Panc1 (cell line): Measurements from ENCODE around the gene GDF7. TPM values are rescaled to one million over a fixed set of nuclear protein-coding genes. Genes with fewer than 3 reads are reported as not detected.

Experiments used
- ATAC-seq: fragments of 200-7000 bp; cut with Tn5 transposase; 2 replicates; pipeline ENCODE4 v1.9.1; 2020; ENCODE audit warnings: mild to moderate bottlenecking, moderate library complexity
- BruUV-seq: library from RNA; stranded (reverse); fragments of 400-500 nt; replicated peaks from 2 replicates; lab custom pipeline; 2021; lab: Mats Ljungman, UMichigan
- CTCF ChIA-PET: fragments of 300-600 bp; sonication (Branson Sonifier 250); formaldehyde crosslinking; loops from one replicate; lab custom pipeline; 2022; ENCODE audit warnings: antibody characterized with exemption; lab: Charles Lee
- POLR2A ChIA-PET: fragments of 300-600 bp; sonication (Branson Sonifier 250); formaldehyde crosslinking; loops from one replicate; lab custom pipeline; 2022; ENCODE audit warnings: antibody characterized with exemption; lab: Charles Lee
- DNase-seq: peaks from one replicate; pipeline ENCODE4 v3.0.0-alpha.2; 2010; ENCODE audit warnings: low read depth, low spot score
- H3K27ac ChIP-seq: 2 replicates; pipeline ENCODE4 v1.5.1; 2011; ENCODE audit warnings: mild to moderate bottlenecking, low read length, inconsistent platforms
- H3K27me3 ChIP-seq: fragments of 200-500 bp; sonication (Bioruptor generic); 2 replicates; pipeline ENCODE4 v1.6.0; 2014; ENCODE audit warnings: low read length, inconsistent platforms; ENCODE audit not compliant: control insufficient read depth, insufficient read depth
- H3K36me3 ChIP-seq: fragments of 200-500 bp; sonication (Bioruptor generic); 2 replicates; pipeline ENCODE4 v1.5.1; 2014; ENCODE audit warnings: inconsistent platforms, mild to moderate bottlenecking, low read length, moderate library complexity; ENCODE audit not compliant: control insufficient read depth, insufficient read depth
- H3K4me1 ChIP-seq: 2 replicates; pipeline ENCODE4 v1.5.1; 2011; ENCODE audit warnings: inconsistent platforms, mild to moderate bottlenecking, low read length, moderate library complexity; ENCODE audit not compliant: control insufficient read depth, insufficient read depth
- H3K4me3 ChIP-seq, 2 experiments: 2 replicates each; pipeline ENCODE4 v1.5.1; 2011 to 2012; ENCODE audit warnings: low read depth in 2 of 2, low read length in 2 of 2, mild to moderate bottlenecking in 2 of 2, inconsistent platforms in 1 of 2, moderate library complexity in 1 of 2
- H3K9me3 ChIP-seq: fragments of 200-500 bp; sonication (Bioruptor generic); 2 replicates; pipeline ENCODE4 v1.5.1; 2014; ENCODE audit warnings: low read depth, mild to moderate bottlenecking, inconsistent platforms, low read length, moderate library complexity; ENCODE audit not compliant: control insufficient read depth, insufficient read depth
- CTCF ChIP-seq: fragments of 450-650 bp; IDR thresholded peaks from 2 replicates; pipeline ENCODE4 v1.5.1; 2017; ENCODE audit warnings: mild to moderate bottlenecking
- POLR2AphosphoS5 ChIP-seq: IDR thresholded peaks from 2 replicates; pipeline ENCODE4 v1.6.1; 2012; ENCODE audit warnings: mild to moderate bottlenecking, low read depth, low read length, moderate library complexity
- REST ChIP-seq, 2 experiments: IDR thresholded peaks; 2 replicates each; pipeline ENCODE4 v1.6.1; 2011 to 2012; ENCODE audit warnings: low read depth in 2 of 2, control low read depth in 1 of 2, low read length in 1 of 2, mild to moderate bottlenecking in 1 of 2, moderate library complexity in 1 of 2; ENCODE audit not compliant: insufficient read depth in 1 of 2
- SIN3A ChIP-seq: IDR thresholded peaks from 2 replicates; pipeline ENCODE4 v1.6.1; 2012; ENCODE audit warnings: low read depth, mild to moderate bottlenecking, low read length, moderate library complexity, borderline replicate concordance; ENCODE audit not compliant: insufficient read depth
- TCF7L2 ChIP-seq: IDR thresholded peaks from 2 replicates; pipeline ENCODE4 v1.6.1; 2011; ENCODE audit warnings: mild to moderate bottlenecking, low read depth, low read length, inconsistent platforms
- in situ Hi-C: cut with HindIII; loops from 2 replicates; pipeline ENCODE4 v1.10.0; 2016; ENCODE audit warnings: low sequenced_read_pairs, low pct_unique_long_range_greater_than_20kb
- intact Hi-C: fragments of 100-400 bp; cut with micrococcal nuclease; formaldehyde crosslinking; loops from one replicate; pipeline ENCODE4 v1.10.0; 2022; ENCODE audit not compliant: unreplicated experiment
- total RNA-seq: library from RNA; stranded (reverse); gene quantifications from one replicate; pipeline ENCODE4 v1.2.1, GENCODE V29; 2021; ENCODE audit not compliant: unreplicated experiment

GDF7 gene
- total RNA-seq, 1 experiment from 2014 or later = not detected

- DNase-seq (no peak), ATAC-seq (no peak)
- in situ Hi-C loops = loop anchor here (25.0 kb wide), 1 partner anchor 191 kb away; the partner anchor contains the start of gene RHOB
- H3K36me3 ChIP-seq = no peaks in the 10 kb centered on the region
- TF ChIP-seq SIN3A (no peak), CTCF (no peak), TCF7L2 (no peak), POLR2AphosphoS5 (no peak)
- ChIA-PET POLR2A (no interaction called here), CTCF (no interaction called here)
- no peaks in the 10 kb centered on the region for H3K27me3 ChIP-seq
- no peak overlapping the region for H3K4me3 ChIP-seq
- BruUV-seq = no TSS peak
- H3K4me1 ChIP-seq = no peaks in the 10 kb centered on the region
- no peaks in the 10 kb centered on the region for H3K9me3 ChIP-seq
- H3K27ac ChIP-seq = no peak overlapping the region
- intact Hi-C loops = no loop called here
These were observed 39.1 kb upstream of the GDF7 start for GRCh38 chr2:20627712-20628380.

GRCh38 chr2:20629181-20629580 lies 37.8 kb upstream of the GDF7 start:
- Histone ChIP-seq H3K9me3 (no peaks in the 10 kb centered on the region), H3K36me3 (no peaks in the 10 kb centered on the region; the same call in 1 of the 2 replicates), H3K27ac (no peak overlapping the region), H3K27me3 (no peaks in the 10 kb centered on the region), H3K4me3 (no peak overlapping the region), H3K4me1 (no peaks in the 10 kb centered on the region)
- ATAC-seq (no peak), DNase-seq (no peak)
- intact Hi-C loops = no loop called here
- POLR2A ChIA-PET = no interaction called here
- BruUV-seq = no TSS peak
- no peak for TF ChIP-seq POLR2AphosphoS5
- no peak for TF ChIP-seq TCF7L2
- TF ChIP-seq SIN3A = no peak
- no peak for TF ChIP-seq REST (IDR thresholded peaks at IDR 0.05; ENCODE audit: insufficient read depth in 1 of 2, low read depth in 2 of 2, low read length in 1 of 2)
- TF ChIP-seq CTCF = no peak
- CTCF ChIA-PET = interaction anchor here (0.5 kb wide), 1 partner anchor 185 kb away, joined by 3 read pairs; no protein-coding TSS in a partner anchor
- in situ Hi-C loops = loop anchor here (25.0 kb wide), 1 partner anchor 192 kb away; the partner anchor contains the start of gene RHOB
